ENCODE data around the gene TMEM30B. TPM values are rescaled to one million over a fixed set of nuclear protein-coding genes. Genes with fewer than 3 reads are reported as not detected.

Gene TMEM30B
- total and polyA plus RNA-seq, 12 donors, result 1.3 to 6.0 (median 3.4) TPM

DNA sequence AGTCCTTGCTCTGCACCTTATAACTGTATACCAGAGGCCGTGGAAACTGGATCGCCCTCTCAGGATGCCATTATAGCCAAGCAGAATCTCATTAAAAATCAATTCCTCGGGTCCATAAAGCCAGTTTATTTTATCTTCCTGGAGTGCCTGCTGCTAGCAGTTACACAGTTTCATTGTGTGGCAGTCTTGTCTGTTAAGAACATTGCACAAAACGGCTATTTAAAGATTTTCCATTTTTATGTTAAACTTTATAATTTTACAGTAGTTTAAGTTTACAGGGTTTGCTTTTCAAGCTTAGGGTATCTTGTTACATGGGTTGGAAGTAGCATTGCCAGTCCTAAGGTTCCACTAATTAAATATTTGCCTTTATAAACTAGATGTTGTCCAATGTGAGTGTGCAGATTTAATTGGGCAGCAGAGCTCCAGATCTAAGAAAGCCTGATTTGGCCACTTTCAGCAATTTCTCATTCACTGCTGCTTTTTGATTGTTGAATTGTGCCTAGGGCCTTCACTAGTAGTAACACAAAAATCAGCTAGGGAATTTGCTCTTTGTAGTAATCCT, 17.0 kb downstream of the TMEM30B start:
- no peak overlapping the region for H3K27ac ChIP-seq
- TF ChIP-seq POLR2A (IDR thresholded peaks at IDR 0.05), result no peak
- no peak for DNase-seq
- intact Hi-C loops (cut with DNase I), result no loop called here
- H3K4me1 ChIP-seq (replicated peaks in 1 of 2), result peaks cover 0 to 5% of the 10 kb centered on the region in 2 donors
- no peaks in the 10 kb centered on the region for H3K9me3 ChIP-seq (replicated peaks in 1 of 3)
- WGBS, 4 donors, result 77 to 80% (median 78%) methylated on average over 4 of the region's 4 CpGs
- H3K36me3 ChIP-seq (replicated peaks in 1 of 2), result no peaks in the 10 kb centered on the region
- no peak overlapping the region for H3K4me3 ChIP-seq
- H3K27me3 ChIP-seq, result peaks cover 12% of the 10 kb centered on the region

DNA sequence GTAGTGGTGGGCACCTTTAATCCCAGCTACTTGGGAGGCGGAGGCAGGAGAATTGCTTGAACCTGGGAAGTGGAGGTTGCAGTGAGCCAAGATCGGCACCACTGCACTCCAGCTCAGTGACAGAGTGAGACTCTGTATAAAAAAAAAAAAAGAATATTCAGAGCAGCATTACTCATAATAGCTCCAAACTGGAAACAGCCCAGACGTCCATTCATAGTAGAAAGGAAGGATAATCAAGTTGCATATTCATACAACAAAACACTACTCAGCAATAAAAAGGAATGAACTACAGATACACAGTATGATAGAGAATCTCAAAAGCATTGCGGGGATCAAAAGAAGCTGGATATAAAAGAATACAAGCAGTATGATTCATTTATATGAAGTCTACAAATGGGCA, 19.1 kb downstream of the TMEM30B start:
- DNase-seq, result peak in 2 of 7 donors; percentile 22 to 23
- 56 to 67% (median 65%) methylated on average over 4 of the region's 4 CpGs for WGBS, 4 donors
- peaks cover 3 to 18% of the 10 kb centered on the region in 2 donors for H3K4me1 ChIP-seq (replicated peaks in 1 of 2)
- no peaks in the 10 kb centered on the region for H3K36me3 ChIP-seq (replicated peaks in 1 of 2)
- intact Hi-C loops (cut with DNase I), result no loop called here
- H3K27ac ChIP-seq, result no peak overlapping the region
- no peak overlapping the region for H3K4me3 ChIP-seq
- TF ChIP-seq, protein P1, sequence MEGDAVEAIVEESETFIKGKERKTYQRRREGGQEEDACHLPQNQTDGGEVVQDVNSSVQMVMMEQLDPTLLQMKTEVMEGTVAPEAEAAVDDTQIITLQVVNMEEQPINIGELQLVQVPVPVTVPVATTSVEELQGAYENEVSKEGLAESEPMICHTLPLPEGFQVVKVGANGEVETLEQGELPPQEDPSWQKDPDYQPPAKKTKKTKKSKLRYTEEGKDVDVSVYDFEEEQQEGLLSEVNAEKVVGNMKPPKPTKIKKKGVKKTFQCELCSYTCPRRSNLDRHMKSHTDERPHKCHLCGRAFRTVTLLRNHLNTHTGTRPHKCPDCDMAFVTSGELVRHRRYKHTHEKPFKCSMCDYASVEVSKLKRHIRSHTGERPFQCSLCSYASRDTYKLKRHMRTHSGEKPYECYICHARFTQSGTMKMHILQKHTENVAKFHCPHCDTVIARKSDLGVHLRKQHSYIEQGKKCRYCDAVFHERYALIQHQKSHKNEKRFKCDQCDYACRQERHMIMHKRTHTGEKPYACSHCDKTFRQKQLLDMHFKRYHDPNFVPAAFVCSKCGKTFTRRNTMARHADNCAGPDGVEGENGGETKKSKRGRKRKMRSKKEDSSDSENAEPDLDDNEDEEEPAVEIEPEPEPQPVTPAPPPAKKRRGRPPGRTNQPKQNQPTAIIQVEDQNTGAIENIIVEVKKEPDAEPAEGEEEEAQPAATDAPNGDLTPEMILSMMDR (IDR thresholded peaks at IDR 0.05), result no peak
- TF ChIP-seq POLR2A (IDR thresholded peaks at IDR 0.05), result no peak
- H3K27me3 ChIP-seq, result peaks cover 3% of the 10 kb centered on the region
- H3K9me3 ChIP-seq (replicated peaks in 1 of 3), result no peaks in the 10 kb centered on the region

GRCh38 chr14:61260939-61261776, 20.0 kb downstream of the TMEM30B start:
- intact Hi-C loops (cut with DNase I), result no loop called here
- peaks cover 3% of the 10 kb centered on the region for H3K27me3 ChIP-seq

GRCh38 chr14:61258985-61259384, 22.2 kb downstream of the TMEM30B start:
- Histone ChIP-seq H3K4me1 (replicated peaks in 1 of 2) (peaks cover 7 to 23% of the 10 kb centered on the region in 2 donors), H3K4me3 (no peak overlapping the region), H3K27ac (no peak overlapping the region), H3K27me3 (no peaks in the 10 kb centered on the region), H3K36me3 (replicated peaks in 1 of 2) (no peaks in the 10 kb centered on the region), H3K9me3 (replicated peaks in 1 of 3) (no peaks in the 10 kb centered on the region)
- 29 to 51% (median 42%) methylated on average over 4 of the region's 4 CpGs for WGBS, 4 donors
- intact Hi-C loops (cut with DNase I), result loop anchor here in 1 of 2 donors (10.0 kb wide), 1 partner anchor 634 kb away; no protein-coding TSS in a partner anchor
- DNase-seq, result no peak
- TF ChIP-seq, protein P1 (IDR thresholded peaks at IDR 0.05), result no peak
- no peak for TF ChIP-seq POLR2A (IDR thresholded peaks at IDR 0.05)

More at GRCh38 chr14:61260939-61261776, 20.0 kb downstream of the TMEM30B start:
- TF ChIP-seq POLR2A (IDR thresholded peaks at IDR 0.05), result no peak
- TF ChIP-seq, protein P1 (IDR thresholded peaks at IDR 0.05), result no peak
- no peak overlapping the region for H3K27ac ChIP-seq
- no peaks in the 10 kb centered on the region for H3K36me3 ChIP-seq (replicated peaks in 1 of 2)
- H3K4me1 ChIP-seq (replicated peaks in 1 of 2), result peaks cover 7 to 23% of the 10 kb centered on the region in 2 donors
- no peaks in the 10 kb centered on the region for H3K9me3 ChIP-seq (replicated peaks in 1 of 3)
- H3K4me3 ChIP-seq, result no peak overlapping the region
- peak in 1 of 7 donors; percentile 23 for DNase-seq
- WGBS, 4 donors, result 78 to 82% (median 80%) methylated on average over 8 of the region's 8 CpGs

All from adrenal gland (tissue), 12 donors.